Stimulated activated CD8-positive, alpha-beta memory T cell treated with anti-CD3 and anti-CD28 coated beads, Interleukin-4, amount 100 ng/mL, for 48 hours (primary cell): ENCODE results near the gene GEMIN5.
"Not testable (repeated sequence)": the region's sequence is repeated elsewhere in the genome, so short reads cannot be mapped to it uniquely, and the experiment has no call there.

Source experiments
- DNase-seq: peaks from one replicate; pipeline ENCODE4 v3.0.0-alpha.2; 2020

The GEMIN5 gene

GRCh38 chr5:154937718-154938466 is at the start of gene GEMIN5:
TSS of gene GEMIN5 (minus strand) at chr5:154938211. CDS start at chr5:154938133, 78 bp downstream.
- DNase-seq = peak; percentile 87

- DNase-seq = no peak
Observed at GRCh38 chr5:154986151-154986550, 48.1 kb upstream of the GEMIN5 start.

- no peak for DNase-seq
Observed at GRCh38 chr5:154984946-154985516, 47.0 kb upstream of the GEMIN5 start.

- not testable (repeated sequence) for DNase-seq
Observed at GRCh38 chr5:154978294-154978693, 40.3 kb upstream of the GEMIN5 start.

- DNase-seq = no peak
Observed at GRCh38 chr5:154977409-154977808, 39.4 kb upstream of the GEMIN5 start.

- not testable (repeated sequence) for DNase-seq
Observed at GRCh38 chr5:154976082-154976481, 38.1 kb upstream of the GEMIN5 start.

- no peak for DNase-seq
Observed at GRCh38 chr5:154972476-154973080, 34.6 kb upstream of the GEMIN5 start.

GRCh38 chr5:154971501-154971900 is 33.5 kb upstream of the GEMIN5 start:
- DNase-seq = no peak

- no peak for DNase-seq
Observed at GRCh38 chr5:154970759-154971158, 32.7 kb upstream of the GEMIN5 start.

GRCh38 chr5:154968953-154969352 is 30.9 kb upstream of the GEMIN5 start:
- no peak for DNase-seq

GRCh38 chr5:154967421-154968024 is 29.5 kb upstream of the GEMIN5 start:
- no peak for DNase-seq

GRCh38 chr5:154966874-154967273 is 28.9 kb upstream of the GEMIN5 start:
- DNase-seq = no peak

GRCh38 chr5:154966081-154966841 is 28.2 kb upstream of the GEMIN5 start:
- DNase-seq = no peak

- no peak for DNase-seq
Observed at GRCh38 chr5:154962494-154962893, 24.5 kb upstream of the GEMIN5 start.

GRCh38 chr5:154956712-154957111 is 18.7 kb upstream of the GEMIN5 start:
- no peak for DNase-seq

GRCh38 chr5:154949781-154950180 is 11.8 kb upstream of the GEMIN5 start:
- no peak for DNase-seq

GRCh38 chr5:154948313-154948712 is 10.3 kb upstream of the GEMIN5 start:
- DNase-seq = no peak

- no peak for DNase-seq
Observed at GRCh38 chr5:154947778-154948177, 9.8 kb upstream of the GEMIN5 start.

GRCh38 chr5:154945695-154946301 is 7.8 kb upstream of the GEMIN5 start:
- no peak for DNase-seq

GRCh38 chr5:154944716-154945115 is 6.7 kb upstream of the GEMIN5 start:
- no peak for DNase-seq

GRCh38 chr5:154943527-154943926 is 5.5 kb upstream of the GEMIN5 start:
- DNase-seq = no peak

- DNase-seq = peak; percentile 97
Observed at GRCh38 chr5:154940772-154941620, 3.0 kb upstream of the GEMIN5 start, which contains the start of gene MRPL22. TSS of gene MRPL22 (plus strand) at chr5:154941073. CDS start at chr5:154941111, 38 bp downstream.
